ENCODE results near the gene BCL6B. TPM values are rescaled to one million over a fixed set of nuclear protein-coding genes. Genes with fewer than 3 reads are reported as not detected.

BCL6B gene
- total RNA-seq, 1 experiment from 2014 or later, result 0.57 TPM

- DNase-seq (ENCODE audit: low read depth, low spot score) (no peak), ATAC-seq (no peak)
- Histone ChIP-seq H3K27ac (ENCODE audit: low read depth, low read length) (no peak overlapping the region), H3K79me2 (ENCODE audit: insufficient read depth, low read length) (peaks cover 28% of the 10 kb centered on the region), H3K4me1 (ENCODE audit: control insufficient read depth in 1 of 2, insufficient read depth in 2 of 2, low read length in 2 of 2) (peaks cover 8 to 32% of the 10 kb centered on the region in 2 experiments; a peak in 3 of 4 replicates), H3K4me3 (replicated peaks in 1 of 2; ENCODE audit: low read depth in 1 of 2, low read length in 2 of 2) (no peak overlapping the region), H3K9me2 (ENCODE audit: insufficient read depth) (no peaks in the 10 kb centered on the region), H3K36me3 (ENCODE audit: control insufficient read depth in 1 of 2, insufficient read depth in 2 of 2, low read length in 2 of 2) (no peaks in the 10 kb centered on the region), H2AFZ (ENCODE audit: low read depth, low read length, poor library complexity, severe bottlenecking) (no peak overlapping the region), H3K9me3 (ENCODE audit: control insufficient read depth in 1 of 2, insufficient read depth in 1 of 2, low read depth in 1 of 2, low read length in 2 of 2) (no peaks in the 10 kb centered on the region), H3K27me3 (ENCODE audit: insufficient read depth, low read length) (no peaks in the 10 kb centered on the region), H3K4me2 (ENCODE audit: low read length) (no peak overlapping the region), H4K20me1 (ENCODE audit: insufficient read depth) (no peaks in the 10 kb centered on the region), H3K9ac (ENCODE audit: low read length) (no peak overlapping the region)
- ChIA-PET CTCF (no interaction called here), RAD21 (ENCODE audit: low non-redundant PET in 1 of 2, low total read pairs in 2 of 2, uncharacterized antibody in 2 of 2, unreplicated experiment in 2 of 2) (no interaction called here), POLR2A (no interaction called here)
- TF ChIP-seq YY1 (IDR thresholded peaks at IDR 0.05; ENCODE audit: extremely low read depth, insufficient replicate concordance, low read depth, low read length) (no peak), ZFX (IDR thresholded peaks at IDR 0.05) (no peak), ZNF274 (IDR thresholded peaks at IDR 0.05; ENCODE audit: low read depth, low read length) (no peak), ATF3 (IDR thresholded peaks at IDR 0.05) (no peak), REST (IDR thresholded peaks at IDR 0.05; ENCODE audit: low read depth) (no peak), EGR1 (IDR thresholded peaks at IDR 0.05; ENCODE audit: low read depth) (no peak), ZBTB33 (IDR thresholded peaks at IDR 0.05; ENCODE audit: extremely low read depth, insufficient replicate concordance, low read length) (no peak), ELF1 (IDR thresholded peaks at IDR 0.05; ENCODE audit: borderline replicate concordance, low read depth) (no peak), CBX3 (IDR thresholded peaks at IDR 0.05; ENCODE audit: low read depth) (no peak), FOSL1 (IDR thresholded peaks at IDR 0.05; ENCODE audit: low read depth) (no peak), CEBPB (IDR thresholded peaks at IDR 0.05; ENCODE audit: low read depth) (no peak), POLR2AphosphoS5 (IDR thresholded peaks at IDR 0.05; ENCODE audit: low read depth, low read length) (no peak), POLR2A (IDR thresholded peaks at IDR 0.05; ENCODE audit: borderline replicate concordance, extremely low read depth, insufficient read depth, insufficient read length) (no peak), TCF7L2 (IDR thresholded peaks at IDR 0.05; ENCODE audit: borderline replicate concordance, extremely low read depth, insufficient read depth, insufficient read length) (no peak), SIN3A (IDR thresholded peaks at IDR 0.05; ENCODE audit: low read depth) (no peak), JUND (IDR thresholded peaks at IDR 0.05) (no peak)
- intact Hi-C loops (cut with micrococcal nuclease), result no loop called here
- BruUV-seq (replicated peaks), result no TSS peak
These were observed 6.4 kb upstream of the BCL6B start for GRCh38 chr17:7016418-7016817.
